Ovary (tissue), 3 donors: Measurements from ENCODE around the gene SDC4.

ENCODE experiments used
- EP300 ChIP-seq: sonication (generic); formaldehyde crosslinking; IDR thresholded peaks from one replicate; pipeline ENCODE4 v1.6.1; 2017; ENCODE audit warnings: antibody characterized with exemption
- POLR2A ChIP-seq: fragments of 450-650 bp; IDR thresholded peaks from one replicate; pipeline ENCODE4 v1.6.1; 2017; ENCODE audit warnings: antibody characterized with exemption, mild to moderate bottlenecking, moderate library complexity
- TF ChIP-seq, protein P1 (sequence below), 3 donors: fragments of 450-650 bp in 2 of 3; fragments of 200-600 bp in 1 of 3; IDR thresholded peaks; one replicate each; pipeline versions ENCODE4 v1.5.1 to v1.8.0; 2016 to 2022; ENCODE audit warnings: antibody characterized with exemption in 3 of 3, mild to moderate bottlenecking in 1 of 3
- donor health status: DM: no; HTN: no; CAD: no.

DNA sequence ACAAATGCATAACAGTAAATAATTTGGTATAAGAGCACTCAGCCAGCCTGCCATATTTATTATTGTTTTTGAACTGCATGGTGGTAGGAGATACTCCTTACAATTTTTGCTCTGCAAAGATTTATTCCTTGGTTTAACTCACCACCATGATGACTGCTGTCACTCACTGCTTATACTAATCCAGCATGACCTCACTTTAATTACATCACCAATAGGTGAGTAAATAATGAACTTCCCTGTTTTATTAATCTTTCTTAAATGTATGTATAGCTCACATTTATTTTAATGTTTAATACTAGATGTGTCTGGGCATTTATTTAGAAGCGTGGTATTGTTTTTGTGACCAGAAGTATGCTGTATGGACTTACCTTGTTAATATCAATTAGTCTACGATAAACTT is 42.7 kb upstream of the SDC4 start:
- TF ChIP-seq POLR2A (no peak), EP300 (no peak)
- TF ChIP-seq, protein P1, sequence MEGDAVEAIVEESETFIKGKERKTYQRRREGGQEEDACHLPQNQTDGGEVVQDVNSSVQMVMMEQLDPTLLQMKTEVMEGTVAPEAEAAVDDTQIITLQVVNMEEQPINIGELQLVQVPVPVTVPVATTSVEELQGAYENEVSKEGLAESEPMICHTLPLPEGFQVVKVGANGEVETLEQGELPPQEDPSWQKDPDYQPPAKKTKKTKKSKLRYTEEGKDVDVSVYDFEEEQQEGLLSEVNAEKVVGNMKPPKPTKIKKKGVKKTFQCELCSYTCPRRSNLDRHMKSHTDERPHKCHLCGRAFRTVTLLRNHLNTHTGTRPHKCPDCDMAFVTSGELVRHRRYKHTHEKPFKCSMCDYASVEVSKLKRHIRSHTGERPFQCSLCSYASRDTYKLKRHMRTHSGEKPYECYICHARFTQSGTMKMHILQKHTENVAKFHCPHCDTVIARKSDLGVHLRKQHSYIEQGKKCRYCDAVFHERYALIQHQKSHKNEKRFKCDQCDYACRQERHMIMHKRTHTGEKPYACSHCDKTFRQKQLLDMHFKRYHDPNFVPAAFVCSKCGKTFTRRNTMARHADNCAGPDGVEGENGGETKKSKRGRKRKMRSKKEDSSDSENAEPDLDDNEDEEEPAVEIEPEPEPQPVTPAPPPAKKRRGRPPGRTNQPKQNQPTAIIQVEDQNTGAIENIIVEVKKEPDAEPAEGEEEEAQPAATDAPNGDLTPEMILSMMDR (IDR thresholded peaks at IDR 0.05): no peak
